GM21447 (cell line): Measurements from ENCODE around the gene RRP12.
"Not testable (repeated sequence)": the region's sequence is repeated elsewhere in the genome, so short reads cannot be mapped to it uniquely, and the experiment has no call there.

Source experiments
- ATAC-seq: cut with Tn5 transposase; IDR thresholded peaks from one replicate; pipeline ENCODE4 v1.9.1; 2021; ENCODE audit not compliant: unreplicated experiment

The RRP12 gene

DNA sequence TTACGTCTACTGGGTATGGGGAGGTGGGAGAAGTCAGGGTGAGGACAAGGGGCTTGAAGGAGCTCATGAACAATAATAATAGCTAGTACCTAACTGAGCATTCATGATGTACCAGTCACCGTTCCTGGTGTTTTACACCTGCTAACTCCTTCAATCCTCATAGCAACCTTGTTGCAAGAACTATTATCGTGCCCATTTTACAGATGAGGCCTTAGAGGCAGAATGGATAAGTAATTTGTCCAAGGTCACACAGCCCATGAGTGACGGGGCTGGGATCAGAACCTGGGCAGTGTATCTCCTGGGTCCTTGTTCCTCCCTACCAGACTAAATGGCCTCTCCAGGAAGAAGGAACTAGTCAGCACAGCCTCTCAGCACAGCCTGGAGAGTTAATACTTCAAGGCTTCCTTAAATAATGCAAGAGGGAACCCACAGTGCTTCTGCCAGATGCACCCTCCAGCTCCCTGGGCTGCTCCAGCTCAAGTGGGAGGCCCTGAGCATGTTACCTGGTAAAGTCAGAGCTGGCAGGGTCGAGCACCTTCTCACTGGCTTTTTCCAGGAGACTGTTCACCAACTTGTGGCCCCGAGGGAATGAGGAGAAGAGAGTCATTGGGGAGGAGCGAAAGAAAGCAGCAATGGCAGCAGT is 28.8 kb downstream of the RRP12 start:
- no peak for ATAC-seq

DNA sequence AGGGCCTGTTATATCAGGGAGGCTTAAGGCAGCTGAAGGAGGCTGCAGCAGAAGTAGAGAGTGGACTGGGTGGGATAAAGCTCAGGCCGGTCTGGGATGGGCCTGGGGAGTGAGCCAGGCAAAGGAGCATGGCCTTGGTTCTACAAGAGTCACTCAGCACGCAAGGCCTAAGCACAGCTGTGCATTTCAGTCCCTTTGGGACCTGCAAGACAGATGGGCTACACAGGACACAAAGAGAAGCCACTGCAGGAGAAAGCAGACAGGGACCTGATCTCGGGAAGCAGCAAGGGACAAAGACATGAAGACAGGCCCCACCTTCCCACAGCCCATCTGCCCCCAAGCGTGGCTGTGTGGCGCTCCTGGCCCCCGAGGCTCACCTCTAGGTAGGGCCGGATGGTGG is 29.4 kb downstream of the RRP12 start:
- ATAC-seq = no peak

DNA sequence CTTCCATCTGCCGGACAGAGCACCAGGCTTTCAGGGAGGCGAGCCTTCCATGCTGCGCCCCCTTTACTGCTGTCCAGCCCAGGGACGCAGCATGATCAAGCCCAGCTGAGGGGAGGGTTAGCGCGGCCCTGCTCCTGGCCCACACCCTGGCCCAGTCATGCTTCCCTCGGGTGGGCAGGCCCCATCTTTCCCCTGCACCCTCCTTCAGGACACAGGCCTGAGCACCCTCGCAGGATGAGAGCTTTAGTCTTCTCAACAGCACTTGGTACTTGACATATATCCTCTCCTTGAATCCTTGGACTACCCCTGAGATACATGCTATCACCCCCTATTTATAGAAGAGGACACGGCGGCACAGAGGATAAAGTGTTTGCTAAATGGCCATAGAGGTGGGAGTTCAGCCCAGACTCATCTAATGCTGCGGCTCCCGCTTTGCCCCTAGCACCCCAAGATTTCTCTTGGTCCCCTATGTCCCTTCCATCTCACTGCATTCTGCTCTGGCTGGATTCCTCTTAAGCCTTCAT is 34.0 kb downstream of the RRP12 start:
- ATAC-seq = no peak

DNA sequence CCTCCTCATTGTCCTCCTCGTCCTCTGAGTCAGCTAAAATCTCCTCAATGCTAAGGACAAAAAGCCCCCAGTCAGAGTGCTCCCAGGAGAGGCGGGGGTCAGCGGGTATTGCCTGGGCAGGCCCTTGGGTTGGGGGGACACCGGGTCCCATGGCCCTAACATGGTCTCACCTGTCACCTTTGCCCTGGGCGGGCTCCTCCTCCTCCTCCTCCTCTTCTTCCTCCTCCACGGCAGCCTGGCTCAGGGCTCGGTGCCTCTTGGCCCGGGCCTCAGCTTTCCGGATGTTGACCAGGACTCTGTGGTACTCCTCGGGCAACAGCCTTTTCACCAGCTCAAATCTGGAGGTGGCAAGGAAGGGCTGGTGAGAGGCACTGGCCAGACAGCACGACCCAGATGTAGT is 34.6 kb downstream of the RRP12 start:
- no peak for ATAC-seq

DNA sequence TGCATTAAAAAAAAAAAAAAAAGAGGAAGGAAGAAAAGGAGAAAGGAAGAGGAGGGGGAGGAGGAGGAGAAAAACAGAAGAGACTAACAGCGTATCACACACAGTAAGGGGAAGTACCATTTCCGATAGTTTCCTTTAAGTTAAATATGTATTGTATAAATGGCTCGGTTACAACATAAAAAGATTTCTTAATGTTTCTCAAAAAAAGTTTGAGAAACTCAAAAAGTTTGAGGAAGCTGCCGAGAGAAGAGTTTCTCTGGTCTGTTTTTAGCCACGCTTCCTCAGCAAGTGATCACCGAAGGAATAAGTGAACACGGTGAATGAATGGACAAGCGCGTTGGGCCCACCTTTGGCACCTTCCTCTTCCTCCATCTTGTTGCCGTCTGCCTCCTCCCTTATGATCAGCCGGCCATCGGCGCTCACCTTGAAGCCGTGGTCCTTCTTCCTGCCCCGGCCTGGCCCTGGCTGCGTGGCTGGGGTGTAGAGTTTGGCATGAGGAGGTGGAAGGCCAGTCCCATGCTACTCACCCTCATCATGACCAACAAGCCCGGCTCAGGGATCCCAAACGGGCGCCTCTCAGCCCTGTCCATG is 35.3 kb downstream of the RRP12 start:
- ATAC-seq = no peak

DNA sequence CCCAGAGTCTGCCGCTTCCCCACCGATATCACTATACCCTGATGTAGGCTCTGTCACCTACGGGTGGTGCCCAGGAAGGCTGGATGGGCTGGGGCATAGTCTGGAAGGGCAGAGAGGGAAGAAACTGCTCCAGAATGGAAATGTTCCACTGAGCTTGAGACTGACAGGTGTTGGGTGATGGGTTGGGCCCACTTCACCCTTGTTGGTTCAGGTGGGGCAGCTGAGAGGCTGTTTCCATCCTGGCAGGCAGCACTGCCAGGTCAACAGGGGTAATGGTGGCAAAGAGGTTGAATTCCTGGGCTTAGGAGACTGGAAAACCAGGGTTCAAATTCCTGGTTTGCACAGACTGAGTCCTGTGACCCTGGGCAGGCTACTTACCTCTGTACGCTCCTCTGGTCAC is 38.1 kb downstream of the RRP12 start:
- ATAC-seq = no peak

DNA sequence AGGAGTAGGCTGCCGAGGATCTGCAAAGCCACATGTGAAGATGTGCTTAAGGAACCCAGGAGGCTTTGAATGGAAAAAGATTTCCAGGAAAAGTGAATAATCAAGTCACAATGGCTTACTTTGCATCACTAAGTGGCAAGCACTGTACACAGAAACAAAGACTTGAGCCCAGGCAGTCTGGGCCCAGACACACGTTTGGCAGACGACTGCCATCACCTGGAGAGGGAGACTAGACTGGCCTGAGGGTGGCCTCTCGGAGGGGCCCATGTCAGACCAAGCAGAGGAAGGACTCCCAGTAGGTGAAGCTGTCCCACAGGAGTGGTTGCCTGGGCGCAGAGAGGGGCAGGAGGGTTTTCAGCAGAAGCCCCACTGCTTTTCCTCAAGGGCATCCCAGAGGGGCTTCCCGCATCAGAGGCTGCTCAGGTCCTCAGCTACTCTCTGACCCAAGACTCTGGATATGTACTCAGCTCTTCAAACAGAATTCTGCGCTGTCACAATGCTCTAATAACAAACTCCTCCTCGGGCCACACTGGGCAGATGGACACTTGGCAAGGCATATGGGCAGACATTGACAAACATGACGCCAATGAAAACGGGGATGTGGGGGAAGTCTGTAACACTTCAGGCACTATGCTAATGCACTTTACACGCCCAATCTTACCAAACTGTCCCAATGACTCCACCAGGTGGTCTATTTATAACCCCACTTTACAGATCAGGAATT is 38.7 kb downstream of the RRP12 start:
- no peak for ATAC-seq

DNA sequence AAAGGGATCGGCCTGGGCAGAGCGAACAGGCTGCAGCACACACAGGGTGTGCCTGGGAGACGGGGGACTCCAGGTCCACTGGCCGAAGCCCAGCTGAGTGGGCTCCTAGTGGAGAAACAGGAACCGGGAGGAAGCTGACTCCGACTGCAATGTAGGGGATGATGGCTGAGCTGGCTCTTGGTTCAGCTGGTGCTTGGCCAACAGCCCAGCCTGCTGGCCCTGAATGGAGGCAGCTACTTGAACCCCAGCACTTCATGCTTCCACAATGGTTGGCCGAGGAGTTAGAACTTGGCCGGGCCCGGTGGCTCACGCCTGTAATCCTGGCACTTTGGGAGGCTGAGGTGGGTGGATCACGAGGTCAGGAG is 39.6 kb downstream of the RRP12 start:
- ATAC-seq = no peak

DNA sequence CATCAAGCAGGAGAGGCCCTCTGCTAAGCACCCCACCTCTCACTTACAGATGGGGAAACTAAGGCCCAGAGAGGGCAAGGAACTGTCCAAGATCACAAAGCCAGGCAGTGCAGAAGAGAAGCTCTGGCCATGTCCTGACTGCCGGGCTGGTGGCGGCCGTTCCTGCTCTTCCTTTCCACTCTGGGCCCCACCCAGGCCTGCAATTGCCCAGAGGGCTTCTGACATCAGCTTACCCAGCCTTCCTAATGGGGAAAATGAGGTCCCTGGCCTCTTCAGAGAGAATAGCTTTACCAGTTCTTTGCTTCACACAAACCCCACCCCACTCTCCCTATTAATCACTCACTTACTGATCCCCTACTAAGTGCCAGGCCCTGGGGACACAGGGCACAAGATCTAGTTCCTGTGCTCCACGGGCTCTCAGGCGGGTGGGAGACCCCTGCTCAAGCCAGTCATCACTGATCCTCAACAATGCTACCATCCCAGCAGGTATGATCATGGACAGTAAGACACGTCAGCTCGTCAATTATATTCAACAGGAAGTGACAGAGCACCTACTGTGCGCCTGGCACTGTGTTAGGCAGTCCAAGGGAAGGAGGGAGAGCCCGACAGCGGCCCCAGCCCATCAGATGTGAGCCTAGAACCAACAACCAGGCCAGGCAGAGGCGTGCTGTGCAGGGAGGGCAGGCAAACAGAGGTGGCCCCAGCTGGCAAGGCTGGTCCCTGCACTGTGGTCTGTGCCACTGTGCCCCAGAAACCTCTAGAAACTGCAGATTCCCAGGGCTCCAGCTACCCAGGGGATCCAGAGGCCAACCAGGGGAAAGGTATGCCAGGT is 40.2 kb downstream of the RRP12 start:
- no peak for ATAC-seq

DNA sequence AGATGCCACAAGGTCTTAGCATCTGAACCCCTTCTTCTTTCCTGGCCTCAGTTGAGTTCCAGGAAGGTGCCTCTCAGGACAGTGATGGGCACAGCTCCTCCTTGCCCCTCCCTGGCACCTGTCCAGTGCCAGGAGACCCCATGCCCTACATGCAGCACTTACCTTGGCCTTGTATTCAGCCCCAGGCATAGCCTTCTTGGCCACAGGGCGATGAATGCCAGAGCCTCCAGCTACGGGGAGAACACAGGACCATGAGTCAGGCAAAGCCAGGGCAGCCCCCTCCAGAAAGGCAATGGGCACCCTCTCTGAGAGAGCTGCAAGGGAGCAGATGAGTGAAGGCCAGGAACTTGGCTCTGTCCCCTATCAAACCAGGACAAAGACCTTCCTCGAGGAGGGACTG is 42.4 kb downstream of the RRP12 start:
- no peak for ATAC-seq

DNA sequence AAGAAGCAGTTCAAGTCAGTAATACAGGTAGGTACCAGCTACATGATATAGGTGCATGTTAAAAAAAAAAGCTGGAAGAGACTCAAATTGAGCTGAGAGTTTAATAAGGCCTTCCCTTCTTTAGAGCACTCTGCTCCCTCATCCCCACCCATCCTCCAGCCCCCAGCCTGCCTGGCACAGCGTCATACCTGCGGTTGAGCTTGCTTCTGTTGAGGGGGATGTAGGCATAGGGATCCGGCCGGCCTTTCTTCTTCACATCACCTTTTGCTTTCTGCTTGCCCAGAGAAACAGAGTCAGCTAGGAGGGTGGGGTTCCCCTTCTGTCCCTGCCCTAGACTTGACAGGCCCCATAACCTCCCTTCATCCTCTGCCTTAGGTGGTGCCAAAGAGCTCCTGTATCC is 42.8 kb downstream of the RRP12 start:
- no peak for ATAC-seq

DNA sequence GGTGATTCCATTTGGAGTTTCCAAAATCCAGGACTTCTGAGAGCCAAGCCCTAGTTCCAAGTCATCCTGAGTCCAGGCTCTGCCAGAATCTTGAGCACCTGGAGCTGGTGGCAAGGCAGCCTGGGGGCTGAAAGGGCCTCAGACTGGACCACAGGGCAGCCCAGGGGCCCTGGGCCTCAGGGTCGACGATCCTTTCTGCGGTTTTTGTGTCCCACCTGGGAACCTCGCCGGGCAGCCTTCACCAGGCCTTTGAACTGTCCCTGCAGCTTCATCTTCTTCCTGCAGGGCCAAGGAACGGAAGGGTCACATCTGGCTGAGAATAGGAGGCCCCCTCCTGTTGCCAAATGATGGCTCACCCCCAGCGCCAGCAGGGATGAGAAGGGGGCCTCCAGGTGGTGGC is 44.2 kb downstream of the RRP12 start:
- no peak for ATAC-seq

DNA sequence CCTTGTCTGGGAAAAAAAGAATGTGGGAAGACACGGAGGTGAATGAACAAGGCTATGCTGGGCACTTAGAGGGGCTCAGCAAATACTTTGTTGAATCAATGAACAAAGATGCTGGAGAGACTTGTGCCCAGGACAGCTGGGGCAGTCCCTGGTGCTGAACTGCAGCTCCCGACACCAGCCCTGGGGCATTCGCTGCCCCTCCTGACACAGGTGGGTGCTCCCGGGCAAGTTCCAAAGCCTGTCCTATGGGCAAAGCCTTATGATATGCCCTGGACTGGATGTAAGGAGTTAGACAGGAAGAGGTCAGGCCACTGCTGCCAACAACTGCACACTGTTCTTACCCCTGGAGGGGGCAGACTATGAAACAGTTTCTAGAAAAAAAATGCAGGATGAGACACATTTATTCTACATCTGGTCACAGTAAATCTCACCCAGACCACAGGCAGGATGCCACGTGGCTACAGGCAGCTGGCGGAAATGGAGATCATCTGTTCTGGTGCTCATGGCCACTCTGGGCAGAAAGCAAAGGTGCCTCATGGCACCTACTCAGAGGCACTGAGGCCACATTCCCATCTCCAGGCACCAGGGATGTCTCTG is 44.7 kb downstream of the RRP12 start:
- ATAC-seq = no peak

DNA sequence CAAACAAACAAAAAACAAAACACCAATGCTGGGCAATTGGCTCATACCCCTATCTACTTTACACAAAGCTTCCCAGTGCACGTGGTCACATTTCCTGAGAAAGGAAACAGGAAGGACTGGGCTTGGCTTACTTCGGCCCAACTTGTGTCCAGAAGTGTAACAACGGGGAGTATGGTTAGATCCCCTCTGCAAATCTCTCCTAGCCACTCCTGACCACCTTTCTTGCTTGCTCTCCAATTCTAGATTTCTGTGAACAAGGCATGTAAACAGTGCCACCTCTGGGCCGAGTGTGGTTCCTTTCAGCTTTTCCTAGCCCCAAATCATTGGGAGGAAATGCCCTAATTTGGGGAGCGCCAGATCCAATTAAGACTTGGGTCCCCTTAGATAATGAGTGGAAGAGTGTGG is 45.6 kb downstream of the RRP12 start:
- no peak for ATAC-seq

DNA sequence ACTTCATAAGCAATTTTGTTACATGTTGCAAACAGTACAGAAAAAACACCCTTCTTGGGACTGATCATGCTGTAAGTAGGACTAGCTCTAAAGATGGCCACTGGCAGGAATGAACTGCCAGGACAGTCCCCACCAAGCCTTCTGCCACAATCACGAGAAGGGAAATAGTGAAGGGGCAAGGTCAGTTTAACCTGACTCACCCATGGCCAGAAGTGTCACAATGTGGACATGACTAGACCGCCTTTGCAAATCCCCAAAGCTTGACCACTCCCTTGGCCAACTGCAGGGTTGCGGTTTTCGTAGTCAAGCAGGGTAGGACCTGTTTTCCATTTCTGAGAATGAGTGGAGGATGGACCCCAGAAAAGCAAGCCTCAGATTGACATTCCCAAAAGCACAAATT is 47.2 kb downstream of the RRP12 start:
- no peak for ATAC-seq

DNA sequence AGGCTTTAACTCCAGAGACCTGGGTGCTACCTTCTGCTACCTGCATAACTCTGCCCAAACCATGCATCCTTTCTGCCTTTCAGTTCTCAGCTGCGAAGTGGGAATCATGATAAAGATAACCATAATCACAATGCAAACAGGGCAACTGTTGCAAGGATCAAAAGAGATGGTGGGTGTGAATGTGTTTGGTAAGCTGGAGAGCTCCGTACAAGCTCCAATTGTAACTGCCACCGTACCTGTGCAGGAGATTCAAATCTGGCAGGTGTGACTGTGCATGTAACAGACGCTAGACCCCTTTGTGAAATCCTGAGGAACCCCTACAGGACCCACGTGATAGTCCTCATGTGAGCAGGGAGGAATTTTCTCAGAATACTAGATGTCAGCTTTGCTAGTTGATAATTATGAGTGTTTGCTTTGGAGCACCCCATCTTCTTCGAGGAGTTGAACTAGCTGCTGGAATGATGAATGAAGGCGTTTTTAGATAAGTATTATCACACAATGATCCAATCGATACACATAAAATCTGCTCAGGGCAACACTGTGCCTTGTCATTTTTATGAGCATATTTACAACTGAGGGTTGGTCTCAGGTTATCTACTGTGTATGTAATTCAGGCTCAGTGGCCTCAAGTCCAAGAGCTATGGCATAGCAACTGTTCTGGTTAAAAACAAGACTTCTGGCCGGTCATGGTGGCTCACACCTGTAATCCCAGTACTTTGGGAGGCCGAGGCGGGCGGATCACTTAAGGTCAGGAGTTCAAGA is 51.2 kb downstream of the RRP12 start:
- no peak for ATAC-seq

DNA sequence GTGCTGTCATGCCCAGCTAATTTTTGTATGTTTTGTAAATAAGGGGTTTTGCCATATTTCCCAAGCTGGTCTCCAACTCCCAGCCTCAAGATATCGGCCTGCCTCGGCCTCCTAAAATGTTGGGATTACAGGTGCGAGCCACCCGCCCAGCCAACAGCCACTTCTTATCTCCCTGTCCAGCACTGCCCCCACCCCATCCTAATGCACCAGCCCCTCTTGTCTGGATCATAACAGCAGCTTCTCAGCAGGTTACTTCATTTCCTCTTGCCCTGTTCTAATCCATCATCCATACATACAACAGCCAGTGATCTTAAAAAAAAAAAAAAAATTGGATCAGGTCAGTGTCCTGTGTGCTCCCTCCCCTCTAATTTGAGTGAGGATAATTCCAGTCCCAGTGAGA is 53.8 kb downstream of the RRP12 start:
- no peak for ATAC-seq

DNA sequence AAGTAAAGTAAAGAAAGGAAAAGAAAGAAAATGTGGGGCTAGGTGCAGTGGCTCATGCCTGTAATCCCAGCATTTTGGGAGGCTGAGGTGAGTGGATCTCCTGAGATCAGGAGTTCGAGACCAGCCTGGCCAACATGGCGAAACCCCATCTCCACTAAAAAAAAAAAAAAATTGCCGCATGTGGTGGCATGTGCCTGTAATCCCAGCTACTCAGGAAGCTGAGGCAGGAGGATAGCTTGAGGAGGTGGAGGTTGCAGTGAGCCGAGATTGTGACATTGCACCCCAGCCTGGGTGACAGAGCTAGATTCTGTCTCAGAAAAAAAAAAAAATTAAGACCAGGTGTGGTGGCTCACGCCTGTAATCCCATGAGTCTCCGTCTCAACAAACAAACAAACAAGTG is 57.5 kb downstream of the RRP12 start:
- not testable (repeated sequence) for ATAC-seq

DNA sequence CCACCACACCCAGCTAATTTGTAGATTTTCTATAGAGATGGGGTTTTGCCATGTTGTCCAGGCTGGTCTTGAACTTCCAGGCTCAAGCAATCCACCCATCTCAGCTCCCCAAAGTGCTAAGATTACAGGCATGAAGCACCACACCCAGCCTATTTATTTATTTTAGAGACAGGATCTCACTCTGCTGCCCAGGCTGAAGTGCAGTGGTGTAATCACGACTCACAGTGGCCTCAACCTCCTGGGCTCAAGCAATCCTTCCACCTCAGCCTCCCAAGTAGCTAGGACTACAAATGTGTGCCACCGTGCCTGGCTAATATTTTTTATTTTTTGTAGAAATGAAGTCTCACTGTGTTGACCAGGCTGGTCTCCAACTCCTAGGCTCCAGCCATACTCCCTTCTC is 59.7 kb downstream of the RRP12 start:
- ATAC-seq = no peak

DNA sequence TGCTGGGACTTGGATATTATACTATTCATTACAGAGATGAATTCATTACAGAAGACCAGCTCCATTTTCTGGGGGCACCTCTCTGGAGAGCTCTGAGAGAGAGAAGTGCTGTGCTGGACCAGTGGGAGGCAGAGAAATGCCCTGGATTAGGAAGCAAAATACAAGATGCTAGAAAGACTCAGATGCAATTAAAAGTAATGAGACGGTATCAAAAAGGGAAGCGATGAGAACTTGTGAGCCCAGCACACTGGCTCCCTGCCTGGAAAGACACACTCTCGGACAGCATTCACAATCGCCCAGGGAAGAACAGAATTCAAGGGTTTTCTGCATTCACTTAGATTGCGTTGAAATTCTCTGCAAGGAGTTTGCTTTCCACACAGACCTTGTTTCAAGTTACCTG is 63.1 kb downstream of the RRP12 start:
- ATAC-seq = no peak
